HCT116 (cell line): ENCODE measurements around the gene HK3. TPM values are rescaled to one million over a fixed set of nuclear protein-coding genes. Genes with fewer than 3 reads are reported as not detected.

Experiments
- ATAC-seq: fragments of 200-7000 bp; cut with Tn5 transposase; 2 replicates; pipeline ENCODE4 v1.9.1; 2020; ENCODE audit warnings: mild to moderate bottlenecking, moderate library complexity
- BruUV-seq: library from RNA; stranded (reverse); fragments of 400-500 nt; replicated peaks from 2 replicates; lab custom pipeline; 2021; lab: Mats Ljungman, UMichigan
- CTCF ChIA-PET: fragments of 300-600 bp; sonication (Branson Sonifier 250); formaldehyde crosslinking; loops from one replicate; lab custom pipeline; 2021; ENCODE audit warnings: antibody characterized with exemption; lab: Charles Lee
- POLR2A ChIA-PET: fragments of 300-600, 350-600 bp; sonication (Branson Sonifier 250); formaldehyde crosslinking; loops from one replicate; lab custom pipeline; 2021; ENCODE audit warnings: antibody characterized with exemption; lab: Charles Lee
- RAD21 ChIA-PET, 2 experiments: fragments of 300-600 bp; sonication (Branson Sonifier 250); formaldehyde crosslinking; loops; one replicate each; lab custom pipeline; 2023; ENCODE audit warnings: low total read pairs in 2 of 2; ENCODE audit not compliant: uncharacterized antibody in 2 of 2, unreplicated experiment in 2 of 2, low non-redundant PET in 1 of 2; lab: Charles Lee
- DNase-seq: peaks from one replicate; pipeline ENCODE4 v3.0.0-alpha.2; 2010; ENCODE audit warnings: low read depth, low spot score
- H2AFZ ChIP-seq: fragments of 200-600 bp; shearing (Covaris generic), sonication (generic); 2 replicates; pipeline ENCODE4 v1.6.1; 2017; ENCODE audit warnings: low read depth, mixed run types, mixed read lengths, antibody characterized with exemption, low read length; ENCODE audit not compliant: poor library complexity, severe bottlenecking
- H3K27ac ChIP-seq: 2 replicates; pipeline ENCODE4 v1.5.1; 2012; ENCODE audit warnings: low read depth, low read length
- H3K27me3 ChIP-seq: fragments of 200-600 bp; sonication (generic); 2 replicates; pipeline ENCODE4 v1.6.1; 2016; ENCODE audit warnings: mixed run types, low read length, mixed read lengths; ENCODE audit not compliant: insufficient read depth
- H3K36me3 ChIP-seq, 2 experiments: fragments of 200-500 bp in 1 of 2; fragments of 200-600 bp in 1 of 2; sonication (Bioruptor generic) in 1 of 2; sonication (generic) in 1 of 2; 2 replicates each; pipeline versions ENCODE4 v1.5.1 to v1.6.1; 2014 to 2016; ENCODE audit warnings: low read length in 2 of 2, inconsistent platforms in 1 of 2, mixed read lengths in 1 of 2, mixed run types in 1 of 2; ENCODE audit not compliant: insufficient read depth in 2 of 2, control insufficient read depth in 1 of 2
- H3K4me1 ChIP-seq, 2 experiments: fragments of 200-600 bp in 1 of 2; sonication (generic) in 1 of 2; 2 replicates each; pipeline versions ENCODE4 v1.5.1 to v1.6.1; 2012 to 2017; ENCODE audit warnings: low read length in 2 of 2, inconsistent platforms in 1 of 2, mild to moderate bottlenecking in 1 of 2, mixed read lengths in 1 of 2, mixed run types in 1 of 2, moderate library complexity in 1 of 2; ENCODE audit not compliant: insufficient read depth in 2 of 2, control insufficient read depth in 1 of 2
- H3K4me2 ChIP-seq: fragments of 200-600 bp; sonication (generic); 2 replicates; pipeline ENCODE4 v1.6.1; 2017; ENCODE audit warnings: mixed run types, low read length, mixed read lengths
- H3K4me3 ChIP-seq, 2 experiments: fragments of 200-600 bp in 1 of 2; sonication (generic) in 1 of 2; replicated peaks in 1 of 2; 2 replicates each; pipeline ENCODE4 v1.5.1; 2011 to 2016; ENCODE audit warnings: low read length in 2 of 2, control low read depth in 1 of 2, low read depth in 1 of 2, mild to moderate bottlenecking in 1 of 2, mixed read lengths in 1 of 2, mixed run types in 1 of 2
- H3K79me2 ChIP-seq: fragments of 200-600 bp; sonication (generic); 2 replicates; pipeline ENCODE4 v1.6.1; 2017; ENCODE audit warnings: mild to moderate bottlenecking, mixed run types, low read length, moderate library complexity, mixed read lengths; ENCODE audit not compliant: insufficient read depth
- H3K9ac ChIP-seq: fragments of 200-600 bp; sonication (generic); 2 replicates; pipeline ENCODE4 v1.6.1; 2016; ENCODE audit warnings: low read length, mixed read lengths
- H3K9me2 ChIP-seq: fragments of 200-600 bp; sonication (generic), shearing (Covaris generic); 2 replicates; pipeline ENCODE4 v1.6.1; 2017; ENCODE audit warnings: mixed run types, mild to moderate bottlenecking, moderate library complexity; ENCODE audit not compliant: insufficient read depth
- H3K9me3 ChIP-seq, 2 experiments: fragments of 200-500 bp in 1 of 2; fragments of 200-600 bp in 1 of 2; sonication (Bioruptor generic) in 1 of 2; sonication (generic) in 1 of 2; 2 replicates each; pipeline ENCODE4 v1.6.1; 2014 to 2017; ENCODE audit warnings: low read length in 2 of 2, mixed read lengths in 2 of 2, inconsistent platforms in 1 of 2, low read depth in 1 of 2, mild to moderate bottlenecking in 1 of 2, mixed run types in 1 of 2, moderate library complexity in 1 of 2; ENCODE audit not compliant: control insufficient read depth in 1 of 2, insufficient read depth in 1 of 2
- H4K20me1 ChIP-seq: fragments of 200-600 bp; sonication (generic), shearing (Covaris generic); 2 replicates; pipeline ENCODE4 v1.6.1; 2017; ENCODE audit warnings: mixed run types, mild to moderate bottlenecking, moderate library complexity; ENCODE audit not compliant: insufficient read depth
- RAD21 ChIP-seq: IDR thresholded peaks from 2 replicates; pipeline ENCODE4 v1.6.1; 2012; ENCODE audit warnings: low read depth, mild to moderate bottlenecking
- SRF ChIP-seq: IDR thresholded peaks from 2 replicates; pipeline ENCODE4 v1.6.1; 2012; ENCODE audit warnings: low read depth
- YY1 ChIP-seq: IDR thresholded peaks from 2 replicates; pipeline ENCODE4 v1.6.1; 2011; ENCODE audit warnings: low read length, low read depth, moderate library complexity, mild to moderate bottlenecking; ENCODE audit not compliant: insufficient replicate concordance; ENCODE audit errors: extremely low read depth
- ZBTB33 ChIP-seq: IDR thresholded peaks from 2 replicates; pipeline ENCODE4 v1.6.1; 2011; ENCODE audit warnings: mild to moderate bottlenecking, low read length, moderate library complexity; ENCODE audit not compliant: insufficient replicate concordance; ENCODE audit errors: extremely low read depth
- intact Hi-C: fragments of 100-400 bp; cut with micrococcal nuclease; formaldehyde crosslinking; loops from 2 replicates; pipeline ENCODE4 v1.10.0; 2022
- total RNA-seq: library from RNA; stranded (reverse); gene quantifications from one replicate; pipeline ENCODE4 v1.2.1, GENCODE V29; 2021; ENCODE audit not compliant: unreplicated experiment

Gene HK3
- total RNA-seq, 1 experiment from 2014 or later, result 0.30 TPM

DNA sequence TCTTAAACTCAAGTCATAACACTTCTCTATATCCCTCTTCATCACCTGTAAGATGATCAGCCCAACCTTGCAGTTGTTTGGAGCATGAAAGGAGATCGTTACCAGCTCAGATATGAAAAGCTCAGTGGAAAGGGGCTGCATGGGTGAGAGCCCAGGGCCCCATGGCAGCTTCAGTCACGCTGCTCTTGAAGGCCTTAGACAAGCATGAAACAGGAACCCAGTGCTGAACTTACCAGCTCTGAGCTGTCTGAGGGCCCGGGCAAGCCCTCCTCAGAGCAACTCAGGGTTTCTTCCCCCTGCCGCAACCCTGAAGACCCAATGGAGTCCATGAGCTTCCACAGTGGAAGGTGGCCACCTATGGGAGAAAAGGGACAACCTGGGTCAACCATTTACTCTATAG lies 3.3 kb downstream of the HK3 start:
- no peak for DNase-seq
- CTCF ChIA-PET, result interaction anchor here (1.7 kb wide), 1 partner anchor 235 kb away, joined by 5 read pairs; no protein-coding TSS in a partner anchor
- no peak overlapping the region for H3K27ac ChIP-seq
- H3K4me3 ChIP-seq, result no peak overlapping the region
- no peaks in the 10 kb centered on the region for H3K27me3 ChIP-seq
- no peaks in the 10 kb centered on the region for H3K9me2 ChIP-seq
- no peak overlapping the region for H3K9ac ChIP-seq
- RAD21 ChIA-PET, result interaction anchor here (0.5 to 0.7 kb wide), 2 partner anchors 191 to 235 kb away, joined by 3 to 4 read pairs; partner anchors contain the start of gene FGFR4 (in 1 of the 2)
- H3K9me3 ChIP-seq, result no peaks in the 10 kb centered on the region
- TF ChIP-seq RAD21 (peak; percentile 25; the same call in 1 of the 2 replicates), ZBTB33 (no peak), YY1 (no peak)
- TF ChIP-seq, all 23 proteins: peak for 1
- ATAC-seq, result peak; percentile 41; the same call in 1 of the 2 replicates
- intact Hi-C loops, result no loop called here
- POLR2A ChIA-PET, result no interaction called here
- no TSS peak for BruUV-seq
- H2AFZ ChIP-seq, result no peak overlapping the region
- no peaks in the 10 kb centered on the region for H3K4me1 ChIP-seq
- H3K4me2 ChIP-seq, result no peak overlapping the region
- H3K79me2 ChIP-seq, result no peaks in the 10 kb centered on the region
- 0 out of 4 replicates have a peak, but pooled peaks cover 0 to 2% of the 10 kb centered on the region in 2 experiments for H3K36me3 ChIP-seq
- H4K20me1 ChIP-seq, result no peaks in the 10 kb centered on the region

DNA sequence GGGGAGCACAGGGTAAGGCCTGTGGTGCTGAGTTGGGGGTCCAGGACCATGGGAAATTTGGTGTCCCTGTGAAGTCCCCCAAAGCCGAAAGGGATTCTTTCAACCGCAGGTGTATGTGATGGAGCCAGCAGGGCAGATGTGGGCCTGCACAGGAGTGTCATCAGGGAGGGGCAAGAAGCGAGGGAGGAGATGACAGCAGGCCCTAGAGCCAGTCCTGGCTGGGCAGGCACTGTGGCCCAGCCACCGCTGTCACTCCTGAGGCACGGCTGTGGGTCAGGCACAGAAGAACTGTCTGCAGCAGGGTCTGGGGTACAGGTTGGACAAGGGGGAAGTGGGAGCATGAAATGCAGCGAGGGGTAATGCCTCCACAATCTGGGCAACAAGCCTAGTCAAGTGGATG lies 4.8 kb downstream of the HK3 start:
- no peak overlapping the region for H2AFZ ChIP-seq
- POLR2A ChIA-PET, result no interaction called here
- H3K79me2 ChIP-seq, result no peaks in the 10 kb centered on the region
- DNase-seq (no peak), ATAC-seq (no peak)
- BruUV-seq, result no TSS peak
- H3K36me3 ChIP-seq, result no peaks in the 10 kb centered on the region
- no peak overlapping the region for H3K27ac ChIP-seq
- no peak overlapping the region for H3K4me3 ChIP-seq
- no peaks in the 10 kb centered on the region for H3K9me3 ChIP-seq
- intact Hi-C loops, result no loop called here
- RAD21 ChIA-PET, result no interaction called here
- H3K4me1 ChIP-seq, result no peaks in the 10 kb centered on the region
- H4K20me1 ChIP-seq, result no peaks in the 10 kb centered on the region
- H3K9ac ChIP-seq, result no peak overlapping the region
- no peaks in the 10 kb centered on the region for H3K27me3 ChIP-seq
- no peaks in the 10 kb centered on the region for H3K9me2 ChIP-seq
- CTCF ChIA-PET, result no interaction called here
- no peak for TF ChIP-seq SRF
- no peak overlapping the region for H3K4me2 ChIP-seq
